Measurements from ENCODE around the gene MAGEB3. TPM values are rescaled to one million over a fixed set of nuclear protein-coding genes. Genes with fewer than 3 reads are reported as not detected.
A peak's percentile ranks its signal among the peaks of the same experiment; 100 is the strongest.

Gene MAGEB3
- total and polyA plus RNA-seq, 9 of the 15 experiments (the other 6 are each of a cell fraction or from before 2014, with no cell fraction given): 0.07 to 0.11 TPM; not detected in 7

DNA sequence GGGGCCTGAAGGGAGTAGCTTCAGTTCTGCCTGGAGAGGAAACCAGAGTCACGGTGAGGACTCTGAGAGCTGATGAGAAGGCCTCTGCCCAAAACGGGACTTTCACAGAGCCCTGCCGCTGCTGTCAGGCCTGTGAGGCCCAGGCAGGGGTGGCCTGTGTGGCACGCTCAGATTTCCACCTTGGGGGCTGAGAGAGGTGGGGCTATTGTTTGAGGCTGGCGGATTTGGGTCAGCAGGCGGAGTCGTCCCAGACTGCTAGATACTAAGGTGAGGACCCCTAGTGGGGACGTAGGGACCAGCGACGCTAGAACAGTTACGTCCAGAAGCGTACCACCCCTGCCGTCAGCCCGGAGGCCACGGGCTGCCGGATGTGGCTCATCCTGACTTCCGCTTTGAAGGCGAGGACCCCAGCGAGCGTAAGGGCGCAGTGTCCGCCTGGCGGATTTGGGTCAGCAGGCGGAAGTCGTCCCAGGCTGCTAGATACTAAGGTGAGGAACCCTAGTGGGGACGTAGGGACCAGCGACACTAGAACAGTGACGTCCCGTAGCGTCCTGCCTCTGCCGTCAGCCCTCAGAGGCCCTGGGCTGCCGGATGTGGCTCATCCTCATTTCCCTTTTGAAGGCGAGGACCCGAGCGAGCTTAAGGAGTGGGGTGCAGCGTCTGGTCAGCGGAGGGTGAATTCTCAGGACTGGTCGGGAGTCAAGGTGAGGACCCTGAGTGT is 16.5 kb downstream of the MAGEB3 start, which contains the start of gene MAGEB1 (continued):
- TF ChIP-seq, protein P1, sequence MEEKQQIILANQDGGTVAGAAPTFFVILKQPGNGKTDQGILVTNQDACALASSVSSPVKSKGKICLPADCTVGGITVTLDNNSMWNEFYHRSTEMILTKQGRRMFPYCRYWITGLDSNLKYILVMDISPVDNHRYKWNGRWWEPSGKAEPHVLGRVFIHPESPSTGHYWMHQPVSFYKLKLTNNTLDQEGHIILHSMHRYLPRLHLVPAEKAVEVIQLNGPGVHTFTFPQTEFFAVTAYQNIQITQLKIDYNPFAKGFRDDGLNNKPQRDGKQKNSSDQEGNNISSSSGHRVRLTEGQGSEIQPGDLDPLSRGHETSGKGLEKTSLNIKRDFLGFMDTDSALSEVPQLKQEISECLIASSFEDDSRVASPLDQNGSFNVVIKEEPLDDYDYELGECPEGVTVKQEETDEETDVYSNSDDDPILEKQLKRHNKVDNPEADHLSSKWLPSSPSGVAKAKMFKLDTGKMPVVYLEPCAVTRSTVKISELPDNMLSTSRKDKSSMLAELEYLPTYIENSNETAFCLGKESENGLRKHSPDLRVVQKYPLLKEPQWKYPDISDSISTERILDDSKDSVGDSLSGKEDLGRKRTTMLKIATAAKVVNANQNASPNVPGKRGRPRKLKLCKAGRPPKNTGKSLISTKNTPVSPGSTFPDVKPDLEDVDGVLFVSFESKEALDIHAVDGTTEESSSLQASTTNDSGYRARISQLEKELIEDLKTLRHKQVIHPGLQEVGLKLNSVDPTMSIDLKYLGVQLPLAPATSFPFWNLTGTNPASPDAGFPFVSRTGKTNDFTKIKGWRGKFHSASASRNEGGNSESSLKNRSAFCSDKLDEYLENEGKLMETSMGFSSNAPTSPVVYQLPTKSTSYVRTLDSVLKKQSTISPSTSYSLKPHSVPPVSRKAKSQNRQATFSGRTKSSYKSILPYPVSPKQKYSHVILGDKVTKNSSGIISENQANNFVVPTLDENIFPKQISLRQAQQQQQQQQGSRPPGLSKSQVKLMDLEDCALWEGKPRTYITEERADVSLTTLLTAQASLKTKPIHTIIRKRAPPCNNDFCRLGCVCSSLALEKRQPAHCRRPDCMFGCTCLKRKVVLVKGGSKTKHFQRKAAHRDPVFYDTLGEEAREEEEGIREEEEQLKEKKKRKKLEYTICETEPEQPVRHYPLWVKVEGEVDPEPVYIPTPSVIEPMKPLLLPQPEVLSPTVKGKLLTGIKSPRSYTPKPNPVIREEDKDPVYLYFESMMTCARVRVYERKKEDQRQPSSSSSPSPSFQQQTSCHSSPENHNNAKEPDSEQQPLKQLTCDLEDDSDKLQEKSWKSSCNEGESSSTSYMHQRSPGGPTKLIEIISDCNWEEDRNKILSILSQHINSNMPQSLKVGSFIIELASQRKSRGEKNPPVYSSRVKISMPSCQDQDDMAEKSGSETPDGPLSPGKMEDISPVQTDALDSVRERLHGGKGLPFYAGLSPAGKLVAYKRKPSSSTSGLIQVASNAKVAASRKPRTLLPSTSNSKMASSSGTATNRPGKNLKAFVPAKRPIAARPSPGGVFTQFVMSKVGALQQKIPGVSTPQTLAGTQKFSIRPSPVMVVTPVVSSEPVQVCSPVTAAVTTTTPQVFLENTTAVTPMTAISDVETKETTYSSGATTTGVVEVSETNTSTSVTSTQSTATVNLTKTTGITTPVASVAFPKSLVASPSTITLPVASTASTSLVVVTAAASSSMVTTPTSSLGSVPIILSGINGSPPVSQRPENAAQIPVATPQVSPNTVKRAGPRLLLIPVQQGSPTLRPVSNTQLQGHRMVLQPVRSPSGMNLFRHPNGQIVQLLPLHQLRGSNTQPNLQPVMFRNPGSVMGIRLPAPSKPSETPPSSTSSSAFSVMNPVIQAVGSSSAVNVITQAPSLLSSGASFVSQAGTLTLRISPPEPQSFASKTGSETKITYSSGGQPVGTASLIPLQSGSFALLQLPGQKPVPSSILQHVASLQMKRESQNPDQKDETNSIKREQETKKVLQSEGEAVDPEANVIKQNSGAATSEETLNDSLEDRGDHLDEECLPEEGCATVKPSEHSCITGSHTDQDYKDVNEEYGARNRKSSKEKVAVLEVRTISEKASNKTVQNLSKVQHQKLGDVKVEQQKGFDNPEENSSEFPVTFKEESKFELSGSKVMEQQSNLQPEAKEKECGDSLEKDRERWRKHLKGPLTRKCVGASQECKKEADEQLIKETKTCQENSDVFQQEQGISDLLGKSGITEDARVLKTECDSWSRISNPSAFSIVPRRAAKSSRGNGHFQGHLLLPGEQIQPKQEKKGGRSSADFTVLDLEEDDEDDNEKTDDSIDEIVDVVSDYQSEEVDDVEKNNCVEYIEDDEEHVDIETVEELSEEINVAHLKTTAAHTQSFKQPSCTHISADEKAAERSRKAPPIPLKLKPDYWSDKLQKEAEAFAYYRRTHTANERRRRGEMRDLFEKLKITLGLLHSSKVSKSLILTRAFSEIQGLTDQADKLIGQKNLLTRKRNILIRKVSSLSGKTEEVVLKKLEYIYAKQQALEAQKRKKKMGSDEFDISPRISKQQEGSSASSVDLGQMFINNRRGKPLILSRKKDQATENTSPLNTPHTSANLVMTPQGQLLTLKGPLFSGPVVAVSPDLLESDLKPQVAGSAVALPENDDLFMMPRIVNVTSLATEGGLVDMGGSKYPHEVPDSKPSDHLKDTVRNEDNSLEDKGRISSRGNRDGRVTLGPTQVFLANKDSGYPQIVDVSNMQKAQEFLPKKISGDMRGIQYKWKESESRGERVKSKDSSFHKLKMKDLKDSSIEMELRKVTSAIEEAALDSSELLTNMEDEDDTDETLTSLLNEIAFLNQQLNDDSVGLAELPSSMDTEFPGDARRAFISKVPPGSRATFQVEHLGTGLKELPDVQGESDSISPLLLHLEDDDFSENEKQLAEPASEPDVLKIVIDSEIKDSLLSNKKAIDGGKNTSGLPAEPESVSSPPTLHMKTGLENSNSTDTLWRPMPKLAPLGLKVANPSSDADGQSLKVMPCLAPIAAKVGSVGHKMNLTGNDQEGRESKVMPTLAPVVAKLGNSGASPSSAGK (IDR thresholded peaks at IDR 0.05): peak; percentile 86
- TF ChIP-seq POLR2H (tag; IDR thresholded peaks at IDR 0.05; ENCODE audit: low read depth) (peak; percentile 66), GABPB1 (CRISPR knock-in tag; IDR thresholded peaks at IDR 0.05) (peak; percentile 94), ZNF589 (CRISPR knock-in tag; IDR thresholded peaks at IDR 0.05; ENCODE audit: low read depth) (no peak), PHB (CRISPR knock-in tag; IDR thresholded peaks at IDR 0.05) (no peak), POLR2AphosphoS5 (IDR thresholded peaks at IDR 0.05; ENCODE audit: control insufficient read depth, insufficient read depth, low read depth, low read length) (0 out of 2 replicates have a peak, but pooled peaks have one; percentile 39), YY1 (IDR thresholded peaks at IDR 0.05; ENCODE audit: borderline replicate concordance in 1 of 3, control insufficient read depth in 1 of 3, extremely low read depth in 1 of 3, insufficient read depth in 3 of 3, insufficient read length in 1 of 3, insufficient replicate concordance in 2 of 3, low read depth in 1 of 3, low read length in 2 of 3) (no peak), TAF9B (IDR thresholded peaks at IDR 0.05; ENCODE audit: partially characterized antibody) (peak; percentile 41), SOX6 (IDR thresholded peaks at IDR 0.05) (peak; percentile 43; the same call in 1 of the 2 replicates)
- TF ChIP-seq, protein P2, sequence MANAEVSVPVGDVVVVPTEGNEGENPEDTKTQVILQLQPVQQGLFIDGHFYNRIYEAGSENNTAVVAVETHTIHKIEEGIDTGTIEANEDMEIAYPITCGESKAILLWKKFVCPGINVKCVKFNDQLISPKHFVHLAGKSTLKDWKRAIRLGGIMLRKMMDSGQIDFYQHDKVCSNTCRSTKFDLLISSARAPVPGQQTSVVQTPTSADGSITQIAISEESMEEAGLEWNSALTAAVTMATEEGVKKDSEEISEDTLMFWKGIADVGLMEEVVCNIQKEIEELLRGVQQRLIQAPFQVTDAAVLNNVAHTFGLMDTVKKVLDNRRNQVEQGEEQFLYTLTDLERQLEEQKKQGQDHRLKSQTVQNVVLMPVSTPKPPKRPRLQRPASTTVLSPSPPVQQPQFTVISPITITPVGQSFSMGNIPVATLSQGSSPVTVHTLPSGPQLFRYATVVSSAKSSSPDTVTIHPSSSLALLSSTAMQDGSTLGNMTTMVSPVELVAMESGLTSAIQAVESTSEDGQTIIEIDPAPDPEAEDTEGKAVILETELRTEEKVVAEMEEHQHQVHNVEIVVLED (CRISPR knock-in tag; IDR thresholded peaks at IDR 0.05): peak; percentile 97
- TF ChIP-seq, protein P3, sequence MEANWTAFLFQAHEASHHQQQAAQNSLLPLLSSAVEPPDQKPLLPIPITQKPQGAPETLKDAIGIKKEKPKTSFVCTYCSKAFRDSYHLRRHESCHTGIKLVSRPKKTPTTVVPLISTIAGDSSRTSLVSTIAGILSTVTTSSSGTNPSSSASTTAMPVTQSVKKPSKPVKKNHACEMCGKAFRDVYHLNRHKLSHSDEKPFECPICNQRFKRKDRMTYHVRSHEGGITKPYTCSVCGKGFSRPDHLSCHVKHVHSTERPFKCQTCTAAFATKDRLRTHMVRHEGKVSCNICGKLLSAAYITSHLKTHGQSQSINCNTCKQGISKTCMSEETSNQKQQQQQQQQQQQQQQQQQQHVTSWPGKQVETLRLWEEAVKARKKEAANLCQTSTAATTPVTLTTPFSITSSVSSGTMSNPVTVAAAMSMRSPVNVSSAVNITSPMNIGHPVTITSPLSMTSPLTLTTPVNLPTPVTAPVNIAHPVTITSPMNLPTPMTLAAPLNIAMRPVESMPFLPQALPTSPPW (CRISPR knock-in tag; IDR thresholded peaks at IDR 0.05): peak; percentile 49; the same call in 1 of the 2 replicates
